Activated gamma-delta T cell treated with anti-CD3 and anti-CD28 coated beads, Interleukin-2, amount 50 U/mL, for 16 hours (primary cell): Measurements from ENCODE around the gene SLC11A1.

Source experiments
- DNase-seq: peaks from one replicate; pipeline ENCODE4 v3.0.0-alpha.2; 2020; ENCODE audit warnings: low read depth

The SLC11A1 gene

DNA sequence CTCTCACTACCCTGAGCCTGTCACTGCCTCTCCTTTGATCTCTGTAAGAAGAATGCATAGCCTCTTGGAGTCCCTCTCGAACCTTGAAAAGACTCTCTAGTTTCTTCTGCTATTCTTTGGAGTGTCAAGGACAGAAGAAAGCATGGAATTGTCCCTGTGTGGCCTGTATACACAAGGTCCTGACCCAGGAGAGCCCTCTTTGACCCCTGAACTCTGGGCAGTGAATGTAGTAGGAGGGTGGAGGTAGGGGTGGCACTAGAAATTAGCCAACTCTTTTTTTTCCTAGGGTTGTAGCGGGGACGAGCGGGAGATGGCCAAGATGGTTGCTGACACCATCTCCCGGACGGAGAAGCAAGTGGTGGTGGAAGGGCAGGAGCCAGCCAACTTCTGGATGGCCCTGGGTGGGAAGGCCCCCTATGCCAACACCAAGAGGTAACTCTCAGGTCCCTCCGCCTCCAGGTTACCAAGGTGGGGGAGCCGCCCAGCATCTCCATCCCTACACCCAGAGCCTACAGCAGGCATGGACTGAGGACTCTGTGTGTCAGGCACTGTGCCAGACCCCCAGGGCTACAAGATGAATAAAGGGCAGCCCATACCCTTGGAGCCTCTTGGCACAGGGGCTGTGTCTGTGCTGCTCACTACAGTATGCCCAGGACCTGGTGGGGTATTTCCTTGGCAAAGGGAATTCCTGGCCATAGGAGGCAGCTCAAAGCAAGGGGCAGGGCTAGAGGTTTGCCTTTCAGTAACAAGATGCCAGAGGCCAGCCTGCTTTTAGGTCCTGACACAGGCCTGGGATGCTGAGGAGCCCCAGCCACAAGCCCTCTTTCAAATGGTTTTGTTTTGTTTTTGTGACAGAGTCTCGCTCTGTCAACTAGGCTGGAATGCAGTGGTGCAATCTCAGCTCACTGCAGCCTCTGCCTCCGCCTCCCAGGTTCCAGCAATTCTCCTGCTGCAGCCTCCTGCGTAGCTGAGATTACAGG, 53.2 kb downstream of the SLC11A1 start:
- DNase-seq, result no peak

DNA sequence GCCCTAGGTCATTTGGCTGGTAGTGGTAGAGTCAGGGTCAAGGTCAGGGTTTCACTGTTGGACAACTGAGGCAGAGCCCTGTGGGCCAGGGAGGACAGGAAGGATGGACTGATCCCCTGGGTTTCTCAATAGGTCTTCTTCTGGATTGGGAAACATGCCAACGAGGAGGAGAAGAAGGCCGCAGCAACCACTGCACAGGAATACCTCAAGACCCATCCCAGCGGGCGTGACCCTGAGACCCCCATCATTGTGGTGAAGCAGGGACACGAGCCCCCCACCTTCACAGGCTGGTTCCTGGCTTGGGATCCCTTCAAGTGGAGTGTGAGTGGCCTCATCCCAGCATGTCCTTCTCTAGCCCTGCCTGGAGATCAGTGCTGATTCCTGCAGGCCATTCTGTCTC, 54.9 kb downstream of the SLC11A1 start:
- DNase-seq, result no peak

DNA sequence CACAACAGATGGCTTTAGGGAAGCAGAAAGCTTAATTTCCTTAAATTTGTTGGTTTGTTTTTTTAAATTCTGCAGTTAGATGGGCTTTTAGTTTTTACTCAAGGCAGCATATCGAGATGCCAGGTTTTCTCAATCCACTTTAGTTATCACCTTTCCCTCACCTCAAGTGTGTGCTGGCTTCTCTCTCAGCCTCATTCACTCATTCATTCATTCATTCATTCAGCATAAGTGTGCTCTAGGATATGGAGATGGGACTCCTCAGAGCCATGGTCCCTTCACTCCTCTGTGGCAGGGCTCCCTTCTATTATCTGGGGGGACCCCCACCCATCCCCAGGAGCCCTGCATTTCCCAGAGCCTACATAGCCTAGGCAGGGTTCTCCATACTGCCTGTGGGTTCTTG, 55.9 kb downstream of the SLC11A1 start:
- no peak for DNase-seq

- DNase-seq, result no peak
Measured at GRCh38 chr2:218438596-218438995, 56.5 kb downstream of the SLC11A1 start.

DNA sequence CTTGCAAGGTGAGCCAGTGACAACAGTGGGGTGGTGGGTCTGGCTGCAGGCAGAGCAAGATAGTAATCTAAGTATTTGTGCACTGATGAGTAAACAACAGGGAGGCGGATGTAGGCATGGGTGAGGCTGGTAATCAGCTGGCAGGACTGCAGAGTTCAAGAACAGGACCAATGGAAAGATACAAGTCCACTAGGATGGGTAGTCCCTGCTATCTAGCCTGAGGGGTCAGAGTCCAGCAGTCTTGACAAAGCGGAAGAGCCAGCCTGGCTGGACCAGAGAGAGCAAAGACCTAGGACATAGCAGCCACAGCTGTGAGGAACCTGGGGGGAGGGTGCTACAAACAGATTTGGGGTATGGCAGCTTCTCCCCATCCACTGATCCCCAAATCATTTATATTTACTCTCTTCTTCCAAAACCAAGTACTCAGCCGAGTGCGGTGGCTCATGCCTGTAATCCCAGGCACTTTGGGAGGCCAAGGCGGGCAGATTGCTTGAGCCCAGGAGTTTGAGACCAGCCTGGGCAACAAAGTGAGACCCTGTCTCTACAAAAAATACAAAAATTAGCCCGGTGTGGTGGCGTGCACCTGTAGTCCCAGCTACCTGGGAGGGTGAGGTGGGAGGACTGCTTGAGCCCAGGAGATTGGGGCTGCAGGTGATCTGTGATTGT, 62.8 kb downstream of the SLC11A1 start:
- DNase-seq, result no peak

DNA sequence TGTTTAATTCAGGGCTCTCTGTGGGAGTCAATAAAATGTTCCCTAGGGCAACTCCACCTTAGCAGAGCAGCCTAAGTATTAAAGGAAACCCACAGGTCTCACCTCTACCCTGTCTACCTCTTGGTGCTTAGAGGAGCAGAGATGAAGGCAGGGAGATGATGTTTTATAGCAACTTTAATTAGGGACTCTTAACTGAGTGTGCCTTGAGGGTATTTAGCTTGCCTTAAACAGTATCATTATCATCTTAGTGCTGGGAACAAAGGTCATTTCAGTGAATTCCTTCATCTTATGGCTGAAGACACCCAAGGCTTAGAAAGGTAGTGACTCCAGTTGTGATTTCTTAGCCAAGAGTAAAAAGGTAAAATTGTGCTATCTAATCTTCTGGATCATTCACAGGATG, 63.5 kb downstream of the SLC11A1 start:
- no peak for DNase-seq
